Adrenal gland (tissue), 5 donors: ENCODE measurements around the gene C10orf95.

ENCODE experiments used
- POLR2A ChIP-seq, 2 donors: fragments of 450-650 bp; IDR thresholded peaks; one replicate each; pipeline ENCODE4 v1.6.1; 2017; ENCODE audit warnings: antibody characterized with exemption in 2 of 2, mild to moderate bottlenecking in 2 of 2, moderate library complexity in 1 of 2
- TF ChIP-seq, protein P1 (sequence below), 6 experiments: fragments of 450-650 bp in 4 of 6; fragments of 200-600 bp in 2 of 6; sonication (generic) in 1 of 6; IDR thresholded peaks; 1 replicate in 5 of 6; 2 replicates in 1 of 6; pipeline versions ENCODE4 v1.5.1 to v1.8.0; 2016 to 2021; ENCODE audit warnings: antibody characterized with exemption in 6 of 6, mild to moderate bottlenecking in 2 of 6, moderate library complexity in 1 of 6
- donor health status: DM: no; HTN: no; CAD: no.

DNA sequence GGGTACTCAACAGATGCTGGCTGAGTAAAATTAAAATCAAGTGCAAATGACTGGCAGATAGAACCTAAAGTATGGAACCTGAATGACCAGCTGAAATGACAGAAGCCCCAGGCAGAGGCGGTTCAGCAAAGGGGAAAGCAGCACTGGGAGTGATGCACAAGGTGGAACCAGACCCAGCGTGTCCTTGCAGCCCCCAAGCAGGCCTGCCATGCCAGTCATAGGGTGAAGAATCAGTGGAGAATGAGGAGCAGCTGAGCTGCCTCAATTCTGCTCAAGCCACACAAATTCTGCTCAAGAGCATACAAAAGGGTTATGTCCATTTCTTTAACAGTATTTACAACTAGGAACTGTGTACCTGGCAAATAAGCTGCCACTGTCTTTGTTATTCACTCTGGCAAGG, 42.4 kb upstream of the C10orf95 start:
- TF ChIP-seq, protein P1, sequence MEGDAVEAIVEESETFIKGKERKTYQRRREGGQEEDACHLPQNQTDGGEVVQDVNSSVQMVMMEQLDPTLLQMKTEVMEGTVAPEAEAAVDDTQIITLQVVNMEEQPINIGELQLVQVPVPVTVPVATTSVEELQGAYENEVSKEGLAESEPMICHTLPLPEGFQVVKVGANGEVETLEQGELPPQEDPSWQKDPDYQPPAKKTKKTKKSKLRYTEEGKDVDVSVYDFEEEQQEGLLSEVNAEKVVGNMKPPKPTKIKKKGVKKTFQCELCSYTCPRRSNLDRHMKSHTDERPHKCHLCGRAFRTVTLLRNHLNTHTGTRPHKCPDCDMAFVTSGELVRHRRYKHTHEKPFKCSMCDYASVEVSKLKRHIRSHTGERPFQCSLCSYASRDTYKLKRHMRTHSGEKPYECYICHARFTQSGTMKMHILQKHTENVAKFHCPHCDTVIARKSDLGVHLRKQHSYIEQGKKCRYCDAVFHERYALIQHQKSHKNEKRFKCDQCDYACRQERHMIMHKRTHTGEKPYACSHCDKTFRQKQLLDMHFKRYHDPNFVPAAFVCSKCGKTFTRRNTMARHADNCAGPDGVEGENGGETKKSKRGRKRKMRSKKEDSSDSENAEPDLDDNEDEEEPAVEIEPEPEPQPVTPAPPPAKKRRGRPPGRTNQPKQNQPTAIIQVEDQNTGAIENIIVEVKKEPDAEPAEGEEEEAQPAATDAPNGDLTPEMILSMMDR (IDR thresholded peaks at IDR 0.05), result no peak
- TF ChIP-seq POLR2A (IDR thresholded peaks at IDR 0.05), result no peak
